ENCODE results near the gene ZDHHC8.

Gene ZDHHC8

DNA sequence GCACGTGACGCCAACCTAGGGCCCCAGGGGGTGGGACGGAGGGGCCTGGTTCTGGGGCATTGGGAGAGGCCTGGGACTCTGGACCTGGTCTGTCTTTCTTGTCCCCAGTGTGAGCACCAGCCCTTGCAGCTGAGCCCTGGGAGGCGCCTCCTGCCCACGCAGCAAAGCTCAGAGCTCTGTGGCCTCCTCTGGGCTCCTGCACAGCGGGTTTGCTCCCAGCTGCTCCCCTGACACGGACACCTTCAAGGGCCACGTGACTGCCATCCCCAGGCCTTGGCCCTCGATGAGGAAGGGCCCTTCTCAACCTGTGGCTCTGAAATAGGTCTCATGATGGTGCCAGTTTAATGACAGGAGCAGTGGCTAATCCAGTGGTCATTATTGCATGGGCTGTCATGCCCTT, 50.8 kb downstream of the ZDHHC8 start:
- DNase-seq = no peak

DNA sequence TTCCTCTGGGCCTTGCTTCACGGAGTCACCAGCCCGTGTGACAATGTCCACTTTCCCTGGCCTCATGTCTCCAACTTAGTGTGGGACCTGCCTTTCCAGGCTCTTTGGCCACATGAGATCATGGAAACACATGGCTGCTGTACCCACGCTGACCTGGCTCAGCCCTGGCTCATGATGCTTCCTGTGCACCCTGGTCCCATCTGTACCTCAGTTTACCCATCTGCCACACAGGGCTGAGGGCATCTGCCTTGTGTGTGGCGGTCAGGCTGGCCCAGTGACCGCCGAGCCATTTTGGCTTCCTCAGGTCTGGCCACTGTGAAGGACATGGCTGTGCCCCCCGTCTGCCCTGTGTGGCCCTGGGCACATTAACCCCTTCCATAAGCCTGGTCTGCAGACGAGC, 51.5 kb downstream of the ZDHHC8 start:
- DNase-seq = no peak

GRCh38 chr22:20183823-20184222, 52.2 kb downstream of the ZDHHC8 start:
- DNase-seq = no peak

- DNase-seq = no peak
Measured at GRCh38 chr22:20184501-20185165, 53.0 kb downstream of the ZDHHC8 start.

- no peak for DNase-seq
Measured at GRCh38 chr22:20185750-20186149, 54.1 kb downstream of the ZDHHC8 start.

DNA sequence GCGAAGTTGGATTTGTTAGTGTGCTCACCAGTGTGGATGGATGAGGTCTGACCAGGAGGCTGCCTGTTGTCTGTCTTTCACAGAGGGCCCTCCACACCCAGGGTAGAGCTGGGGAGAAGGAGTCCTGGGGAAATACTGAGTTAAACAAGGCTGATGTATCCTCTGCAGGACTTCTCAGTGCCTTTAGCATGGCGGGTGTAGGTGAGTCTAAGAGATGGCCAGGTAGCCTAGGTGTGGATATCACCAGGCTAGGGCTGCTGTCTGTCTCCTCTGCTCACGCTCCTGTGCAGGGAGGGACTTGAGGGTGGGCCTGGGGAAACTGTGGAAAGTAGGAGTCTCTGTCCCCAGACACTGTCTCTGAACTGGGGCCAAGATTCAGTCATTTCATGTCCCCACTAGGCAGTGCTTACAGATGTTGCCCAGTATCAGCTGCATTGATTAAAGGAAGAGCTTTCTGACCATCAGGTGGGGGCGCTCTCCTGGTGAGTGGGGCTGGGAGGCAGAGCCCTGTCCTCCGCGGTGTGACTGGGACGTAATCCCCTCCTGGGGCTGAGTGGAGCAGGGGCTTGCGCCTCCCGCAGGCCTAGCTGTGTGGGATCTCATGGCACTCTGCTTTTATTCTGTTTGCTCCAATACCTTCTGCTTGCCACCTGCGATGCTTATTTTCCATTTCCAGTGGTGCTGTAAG, 54.7 kb downstream of the ZDHHC8 start:
- DNase-seq = no peak

GRCh38 chr22:20186871-20187546, 55.4 kb downstream of the ZDHHC8 start:
- no peak for DNase-seq

GRCh38 chr22:20187777-20188566, 56.4 kb downstream of the ZDHHC8 start:
- no peak for DNase-seq

- no peak for DNase-seq
Measured at GRCh38 chr22:20188567-20188877, 56.9 kb downstream of the ZDHHC8 start.

GRCh38 chr22:20191000-20191515, 59.5 kb downstream of the ZDHHC8 start:
- DNase-seq = no peak

DNA sequence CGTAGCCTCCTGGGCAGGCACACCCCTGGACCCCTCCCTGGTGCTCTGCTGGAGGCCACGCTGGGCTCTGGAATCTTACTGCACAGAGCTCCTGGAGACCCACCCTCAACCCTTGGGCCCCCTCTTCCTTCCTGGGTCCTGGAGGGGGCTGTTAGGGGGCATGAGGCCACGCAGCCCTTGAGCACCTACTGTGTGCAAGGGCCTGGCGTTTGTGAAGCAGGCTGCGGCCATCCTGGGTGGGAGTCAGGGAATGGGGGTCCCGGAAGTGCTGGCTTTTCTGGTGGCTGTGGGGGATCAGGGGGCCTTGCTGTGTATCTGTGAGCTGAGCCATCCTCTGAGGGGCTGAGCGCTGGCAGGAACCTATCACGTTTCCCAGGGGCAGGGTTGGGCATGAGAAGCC, 60.2 kb downstream of the ZDHHC8 start:
- DNase-seq = no peak

GRCh38 chr22:20192293-20192971, 60.8 kb downstream of the ZDHHC8 start:
- DNase-seq = no peak

- DNase-seq = no peak
Measured at GRCh38 chr22:20192972-20193760, 61.6 kb downstream of the ZDHHC8 start.

DNA sequence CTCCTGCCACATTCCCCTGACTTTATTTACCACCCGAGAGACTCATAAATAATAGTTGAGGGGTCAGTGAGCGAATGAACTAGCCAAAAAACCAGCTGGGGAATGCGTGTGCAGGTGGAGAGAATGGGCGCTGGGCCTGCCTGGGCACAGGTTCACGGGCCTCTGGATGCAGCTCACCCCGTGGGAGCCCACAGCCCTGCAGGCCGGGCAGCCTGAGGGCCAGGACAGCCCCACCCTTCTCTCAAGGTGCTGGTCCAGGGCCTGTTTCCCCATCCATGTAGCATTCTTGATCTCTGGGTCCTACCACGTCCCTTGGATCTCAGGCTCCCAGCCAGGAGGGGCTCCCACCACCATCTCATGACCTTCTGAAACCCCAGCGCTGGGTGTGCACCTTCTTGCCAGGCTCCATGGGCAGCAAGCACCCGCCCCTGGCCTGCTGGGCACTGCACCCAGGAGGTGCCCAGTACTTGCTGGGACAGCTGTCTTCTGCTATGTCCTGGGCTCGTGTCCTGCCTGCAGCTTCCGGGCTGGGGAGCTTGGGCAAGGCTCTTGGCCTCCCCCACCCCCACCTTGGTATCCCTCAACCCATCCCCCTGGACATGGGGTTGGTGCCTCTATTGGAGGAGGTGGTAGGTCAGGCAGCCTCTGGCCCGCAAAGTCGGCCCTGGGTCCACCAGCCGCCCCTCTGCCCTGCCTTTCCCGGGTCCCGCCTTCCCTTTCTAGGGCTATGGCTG, 62.3 kb downstream of the ZDHHC8 start:
- no peak for DNase-seq

DNA sequence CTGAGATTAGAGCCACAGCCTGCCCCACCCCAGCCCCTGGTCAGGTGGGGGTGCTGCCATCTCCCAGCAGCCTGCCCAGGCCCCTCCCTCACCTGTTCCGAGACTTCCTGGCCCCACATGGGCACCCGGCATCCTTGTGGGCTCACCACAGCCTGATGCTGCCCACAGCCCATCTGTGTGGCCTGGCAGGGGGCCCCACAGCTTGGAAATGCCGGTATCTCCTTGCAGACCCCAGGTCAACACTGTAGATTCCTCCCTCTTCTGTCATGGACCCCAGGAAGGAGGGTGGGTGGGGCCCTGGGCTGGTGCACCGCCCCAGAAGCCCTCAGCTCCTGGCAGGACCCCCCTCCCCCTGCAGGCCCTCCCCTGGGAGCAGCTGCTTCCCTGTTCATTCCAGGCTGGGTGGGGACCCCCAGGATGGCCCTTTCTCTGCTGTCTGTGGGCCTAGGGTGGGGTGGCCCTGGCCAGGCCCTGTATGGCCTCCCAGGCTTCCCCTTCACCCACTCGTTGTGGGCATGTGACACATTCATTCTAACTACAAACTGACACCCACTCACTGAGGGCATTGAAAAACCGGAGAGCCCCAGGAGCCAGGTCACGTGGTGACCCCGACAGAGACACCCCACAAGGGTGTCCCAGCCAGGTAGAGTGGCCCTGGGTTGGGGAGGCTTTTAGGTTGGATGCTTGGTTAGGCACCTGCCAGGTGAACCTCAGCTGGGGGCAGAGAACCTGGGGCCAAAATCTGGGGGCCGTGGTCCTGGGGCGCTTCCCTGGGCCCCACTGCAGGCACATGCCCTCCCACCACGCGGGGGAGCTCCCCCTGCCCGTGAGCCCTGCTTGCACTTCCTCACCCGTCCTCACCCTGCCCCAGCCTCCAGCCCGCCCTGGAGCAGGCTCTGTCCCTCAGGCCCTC, 63.3 kb downstream of the ZDHHC8 start:
- DNase-seq = no peak

- DNase-seq = no peak
Measured at GRCh38 chr22:20196094-20196842, 64.7 kb downstream of the ZDHHC8 start.

Data from NK-92 treated with Interleukin-12 subunit alpha and Interleukin-12 subunit beta, amount 100 ng/mL, for 24 hours (cell line).